K562 (cell line): ENCODE data around the gene KLHL14.

Source experiments
- GTF2A2 ChIP-seq: IDR thresholded peaks from 2 replicates; pipeline ENCODE4 v1.6.1; 2016; ENCODE audit warnings: mild to moderate bottlenecking, missing genetic modification characterization, missing compliant biosample characterization
- MTF1 ChIP-seq: fragments of 250-450 bp; sonication (Bioruptor Pico); IDR thresholded peaks from 2 replicates; pipeline ENCODE4 v1.9.0; 2021; ENCODE audit warnings: moderate library complexity, mild to moderate bottlenecking, inconsistent platforms, borderline replicate concordance

- TF ChIP-seq MTF1 (CRISPR knock-in tag) (no peak), GTF2A2 (no peak)
Observed at GRCh38 chr18:32724071-32724749, 48.6 kb downstream of the KLHL14 start.
